Measurements from ENCODE around the gene HMCN2.

GRCh38 chr9:130371196-130371966 lies 105.8 kb downstream of the HMCN2 start:
- TF ChIP-seq YY1 (IDR thresholded peaks at IDR 0.05; ENCODE audit: insufficient read depth, insufficient read length) (no peak), ZNF274 (IDR thresholded peaks at IDR 0.05; ENCODE audit: low read depth, low read length) (no peak), SUZ12 (IDR thresholded peaks at IDR 0.05; ENCODE audit: extremely low read depth, insufficient read depth, insufficient read length) (no peak)
